PC-3 (cell line): ENCODE results near the gene PCDHA12. TPM values are rescaled to one million over a fixed set of nuclear protein-coding genes. Genes with fewer than 3 reads are reported as not detected.

Experiments
- ATAC-seq: fragments of 200-7000 bp; cut with Tn5 transposase; 2 replicates; pipeline ENCODE4 v1.9.1; 2020; ENCODE audit warnings: mild to moderate bottlenecking, moderate library complexity
- BruUV-seq: library from RNA; stranded (reverse); fragments of 400-500 nt; replicated peaks from 2 replicates; lab custom pipeline; 2021; lab: Mats Ljungman, UMichigan
- CTCF ChIA-PET: fragments of 300-600 bp; sonication (Branson Sonifier 250); formaldehyde crosslinking; loops from one replicate; lab custom pipeline; 2022; ENCODE audit warnings: antibody characterized with exemption; lab: Charles Lee
- POLR2A ChIA-PET: fragments of 300-600 bp; sonication (Branson Sonifier 250); formaldehyde crosslinking; loops from one replicate; lab custom pipeline; 2022; ENCODE audit warnings: antibody characterized with exemption; ENCODE audit not compliant: unreplicated experiment; lab: Charles Lee
- DNase-seq: peaks from one replicate; pipeline ENCODE4 v3.0.0-alpha.2; 2015
- H2AFZ ChIP-seq: fragments of 300-600 bp; sonication (generic); 2 replicates; pipeline ENCODE4 v1.6.0; 2016; ENCODE audit warnings: antibody characterized with exemption, low read length
- H3F3A ChIP-seq: fragments of 300-600 bp; sonication (generic); one replicate; pipeline ENCODE4 v1.6.0; 2017; ENCODE audit warnings: antibody characterized with exemption, low read length, control low read depth, mild to moderate bottlenecking; ENCODE audit not compliant: unreplicated experiment
- H3K27ac ChIP-seq: fragments of 300-600 bp; sonication (generic); 2 replicates; pipeline ENCODE4 v1.5.1; 2016; ENCODE audit warnings: mild to moderate bottlenecking, low read length
- H3K27me3 ChIP-seq: fragments of 300-600 bp; sonication (generic); 2 replicates; pipeline ENCODE4 v1.6.1; 2016; ENCODE audit warnings: low read length, mixed read lengths
- H3K36me3 ChIP-seq: fragments of 300-600 bp; sonication (generic); 2 replicates; pipeline ENCODE4 v1.6.1; 2016; ENCODE audit warnings: low read depth, mixed run types, low read length, mixed read lengths
- H3K4me1 ChIP-seq: fragments of 300-600 bp; sonication (generic); 2 replicates; pipeline ENCODE4 v1.5.1; 2016; ENCODE audit warnings: low read length; ENCODE audit not compliant: insufficient read depth
- H3K4me2 ChIP-seq: fragments of 300-600 bp; sonication (generic); 2 replicates; pipeline ENCODE4 v1.6.0; 2016; ENCODE audit warnings: low read length
- H3K4me3 ChIP-seq: fragments of 300-600 bp; sonication (generic); 2 replicates; pipeline ENCODE4 v1.5.1; 2016; ENCODE audit warnings: mild to moderate bottlenecking, low read length, mixed read lengths
- H3K79me2 ChIP-seq: fragments of 300-600 bp; sonication (generic); 2 replicates; pipeline ENCODE4 v1.6.1; 2017; ENCODE audit warnings: low read length, mixed read lengths
- H3K9ac ChIP-seq: fragments of 300-600 bp; sonication (generic); 2 replicates; pipeline ENCODE4 v1.6.0; 2016; ENCODE audit warnings: mild to moderate bottlenecking, low read length
- H3K9me2 ChIP-seq: fragments of 300-600 bp; sonication (generic); replicated peaks from 2 replicates; pipeline ENCODE4 v1.6.1; 2016; ENCODE audit warnings: mixed run types, low read length, mixed read lengths
- H3K9me3 ChIP-seq: fragments of 300-600 bp; sonication (generic); 2 replicates; pipeline ENCODE4 v1.6.1; 2016; ENCODE audit warnings: low read length, mixed read lengths
- H4K20me1 ChIP-seq: fragments of 300-600 bp; sonication (generic); 2 replicates; pipeline ENCODE4 v1.6.1; 2016; ENCODE audit warnings: low read length, mixed read lengths
- EZH2 ChIP-seq: fragments of 300-600 bp; sonication (generic); IDR thresholded peaks from one replicate; pipeline ENCODE4 v1.6.1; 2017; ENCODE audit warnings: antibody characterized with exemption, mild to moderate bottlenecking, low read length; ENCODE audit not compliant: unreplicated experiment
- EZH2phosphoT487 ChIP-seq: fragments of 300-600 bp; sonication (generic); IDR thresholded peaks from 2 replicates; pipeline ENCODE4 v1.6.1; 2018; ENCODE audit warnings: mild to moderate bottlenecking, antibody characterized with exemption, low read length, borderline replicate concordance
- intact Hi-C: fragments of 100-400 bp; cut with micrococcal nuclease; formaldehyde crosslinking; loops from 2 replicates; pipeline ENCODE4 v1.9.0; 2023
- total RNA-seq: library from RNA; depleted of rRNA; stranded (reverse); fragments of >200 nt; gene quantifications from 2 replicates; pipeline ENCODE4 v1.2.3, GENCODE V29; 2014; rRNA removed
- TF ChIP-seq, protein P1 (sequence below): fragments of 300-600 bp; sonication (generic); conservative IDR thresholded peaks from 2 replicates; pipeline ENCODE4 v1.5.1; 2017; ENCODE audit warnings: antibody characterized with exemption, low read depth, mild to moderate bottlenecking, low read length

The PCDHA12 gene
- total RNA-seq, 1 experiment from 2014 or later: 8.2 TPM

GRCh38 chr5:140926443-140927227 lies 51.5 kb downstream of the PCDHA12 start:
- intact Hi-C loops: loop anchor here (1.0 to 5.0 kb wide), 5 partner anchors 41 to 114 kb away; partner anchors contain the start of genes PCDHA12, PCDHA13 and PCDHAC2
- peak; percentile 82 for DNase-seq
- H3K79me2 ChIP-seq: peaks cover 12% of the 10 kb centered on the region; the same call in 1 of the 2 replicates
- no peaks in the 10 kb centered on the region for H3K9me2 ChIP-seq
- peaks cover 8% of the 10 kb centered on the region for H3K4me1 ChIP-seq
- H3K36me3 ChIP-seq: no peaks in the 10 kb centered on the region
- H3K4me2 ChIP-seq: peak overlapping the region; percentile 91
- no peaks in the 10 kb centered on the region for H3F3A ChIP-seq
- no peaks in the 10 kb centered on the region for H4K20me1 ChIP-seq
- ChIA-PET CTCF (interaction anchor here (0.7 to 2.7 kb wide), 5 partner anchors 44 to 207 kb away, joined by 3 to 66 read pairs (median 4); no protein-coding TSS in a partner anchor), POLR2A (interaction anchor here (0.7 kb wide), 2 partner anchors 51 to 77 kb away, joined by 3 to 5 read pairs; no protein-coding TSS in a partner anchor)
- H3K27ac ChIP-seq: peak overlapping the region; percentile 45
- peak; percentile 92 for ATAC-seq
- H3K4me3 ChIP-seq: peak overlapping the region; percentile 91
- TSS peak; percentile 30 for BruUV-seq
- no peaks in the 10 kb centered on the region for H3K27me3 ChIP-seq
- H2AFZ ChIP-seq: peak overlapping the region; percentile 90
- TF ChIP-seq EZH2phosphoT487: no peak
- TF ChIP-seq, protein P1, sequence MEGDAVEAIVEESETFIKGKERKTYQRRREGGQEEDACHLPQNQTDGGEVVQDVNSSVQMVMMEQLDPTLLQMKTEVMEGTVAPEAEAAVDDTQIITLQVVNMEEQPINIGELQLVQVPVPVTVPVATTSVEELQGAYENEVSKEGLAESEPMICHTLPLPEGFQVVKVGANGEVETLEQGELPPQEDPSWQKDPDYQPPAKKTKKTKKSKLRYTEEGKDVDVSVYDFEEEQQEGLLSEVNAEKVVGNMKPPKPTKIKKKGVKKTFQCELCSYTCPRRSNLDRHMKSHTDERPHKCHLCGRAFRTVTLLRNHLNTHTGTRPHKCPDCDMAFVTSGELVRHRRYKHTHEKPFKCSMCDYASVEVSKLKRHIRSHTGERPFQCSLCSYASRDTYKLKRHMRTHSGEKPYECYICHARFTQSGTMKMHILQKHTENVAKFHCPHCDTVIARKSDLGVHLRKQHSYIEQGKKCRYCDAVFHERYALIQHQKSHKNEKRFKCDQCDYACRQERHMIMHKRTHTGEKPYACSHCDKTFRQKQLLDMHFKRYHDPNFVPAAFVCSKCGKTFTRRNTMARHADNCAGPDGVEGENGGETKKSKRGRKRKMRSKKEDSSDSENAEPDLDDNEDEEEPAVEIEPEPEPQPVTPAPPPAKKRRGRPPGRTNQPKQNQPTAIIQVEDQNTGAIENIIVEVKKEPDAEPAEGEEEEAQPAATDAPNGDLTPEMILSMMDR: peak; percentile 76
- TF ChIP-seq EZH2: no peak
- peak overlapping the region; percentile 63 for H3K9ac ChIP-seq
- H3K9me3 ChIP-seq: no peaks in the 10 kb centered on the region

DNA sequence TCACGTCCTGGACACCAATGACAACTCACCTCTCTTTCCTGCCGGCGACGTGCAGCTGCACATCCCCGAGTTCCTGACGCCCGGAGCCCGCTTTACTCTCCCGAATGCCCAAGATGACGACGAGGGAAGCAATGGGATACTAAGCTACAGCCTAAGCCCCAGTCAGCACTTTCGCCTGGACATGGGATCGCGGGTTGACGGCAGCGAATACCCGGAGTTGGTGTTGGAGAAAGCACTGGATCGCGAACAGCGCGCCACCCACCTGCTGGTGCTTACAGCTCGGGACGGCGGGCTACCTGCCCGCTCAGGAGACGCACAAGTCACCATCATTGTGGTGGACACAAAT lies 52.1 kb downstream of the PCDHA12 start:
- H3K4me1 ChIP-seq: peaks cover 8% of the 10 kb centered on the region
- TF ChIP-seq, protein P1: no peak
- TF ChIP-seq EZH2 (no peak), EZH2phosphoT487 (no peak)
- H3K79me2 ChIP-seq: peaks cover 12% of the 10 kb centered on the region; the same call in 1 of the 2 replicates
- peak overlapping the region; percentile 91 for H3K4me3 ChIP-seq
- H3K4me2 ChIP-seq: peak overlapping the region; percentile 91
- ATAC-seq (no peak), DNase-seq (no peak)
- BruUV-seq: no TSS peak
- H3F3A ChIP-seq: no peaks in the 10 kb centered on the region
- ChIA-PET POLR2A (interaction anchor here (0.7 kb wide), 1 partner anchor 51 kb away, joined by 3 read pairs; no protein-coding TSS in a partner anchor), CTCF (interaction anchor here (0.9 to 2.7 kb wide), 2 partner anchors 77 to 113 kb away, joined by 7 to 66 read pairs; no protein-coding TSS in a partner anchor)
- intact Hi-C loops: loop anchor here (2.0 to 5.0 kb wide), 3 partner anchors 40 to 76 kb away; partner anchors contain the start of genes PCDHA12 and PCDHAC2
- 0 out of 2 replicates have a peak overlapping the region, but pooled peaks have one; percentile 45 for H3K27ac ChIP-seq
- peak overlapping the region; percentile 90 for H2AFZ ChIP-seq
- no peaks in the 10 kb centered on the region for H3K9me3 ChIP-seq
- no peaks in the 10 kb centered on the region for H4K20me1 ChIP-seq
- no peaks in the 10 kb centered on the region for H3K9me2 ChIP-seq
- H3K36me3 ChIP-seq: no peaks in the 10 kb centered on the region
- H3K27me3 ChIP-seq: no peaks in the 10 kb centered on the region
- H3K9ac ChIP-seq: peak overlapping the region; percentile 63

Other genes starting within 250 kb of the PCDHA12 start
- not detected in 2 replicates for gene CD14, start 242.1 kb upstream of the PCDHA12 start, total RNA-seq
- 12.7 and 16.5 TPM in 2 replicates for gene TMCO6, start 235.9 kb upstream of the PCDHA12 start, total RNA-seq
- gene NDUFA2, start 227.7 kb upstream of the PCDHA12 start, total RNA-seq: 84.5 and 108 TPM in 2 replicates
- 87.5 and 117 TPM in 2 replicates for gene IK, start 227.5 kb upstream of the PCDHA12 start, total RNA-seq
- 21.2 and 27.2 TPM in 2 replicates for gene WDR55, start 210.4 kb upstream of the PCDHA12 start, total RNA-seq
- gene DND1, start 201.7 kb upstream of the PCDHA12 start, total RNA-seq: 0.75 and 1.1 TPM in 2 replicates
- gene HARS1, start 183.9 kb upstream of the PCDHA12 start, total RNA-seq: 76.1 and 87.1 TPM in 2 replicates
- 23.3 and 29.7 TPM in 2 replicates for gene HARS2, start 183.9 kb upstream of the PCDHA12 start, total RNA-seq
- 28.2 and 36.8 TPM in 2 replicates for gene ZMAT2, start 174.9 kb upstream of the PCDHA12 start, total RNA-seq
- gene PCDHA1, start 89.2 kb upstream of the PCDHA12 start, total RNA-seq: not detected in 2 replicates
- gene PCDHA2, start 80.5 kb upstream of the PCDHA12 start, total RNA-seq: not detected in 2 replicates
- not detected in 2 replicates for gene PCDHA3, start 74.3 kb upstream of the PCDHA12 start, total RNA-seq
- 1.5 and 1.6 TPM in 2 replicates for gene PCDHA4, start 68.2 kb upstream of the PCDHA12 start, total RNA-seq
- gene PCDHA5, start 53.7 kb upstream of the PCDHA12 start, total RNA-seq: 1.3 and 1.5 TPM in 2 replicates
- gene PCDHA6, start 47.3 kb upstream of the PCDHA12 start, total RNA-seq: 0.22 and 0.35 TPM in 2 replicates
- gene PCDHA7, start 41.0 kb upstream of the PCDHA12 start, total RNA-seq: 0.26 and 0.52 TPM in 2 replicates
- gene PCDHA8, start 34.1 kb upstream of the PCDHA12 start, total RNA-seq: 0.11 TPM in 1 of 2 replicates, not detected in the other
- 0.22 and 0.35 TPM in 2 replicates for gene PCDHA9, start 26.9 kb upstream of the PCDHA12 start, total RNA-seq
- 0.04 and 0.23 TPM in 2 replicates for gene PCDHA10, start 19.4 kb upstream of the PCDHA12 start, total RNA-seq
- 0.33 TPM in 1 of 2 replicates, not detected in the other for gene PCDHA11, start 6.4 kb upstream of the PCDHA12 start, total RNA-seq
- 3.2 and 6.2 TPM in 2 replicates for gene PCDHA13, start 6.8 kb downstream of the PCDHA12 start, total RNA-seq
- 4.8 and 6.2 TPM in 2 replicates for gene PCDHAC1, start 51.0 kb downstream of the PCDHA12 start, total RNA-seq
- 4.2 and 8.2 TPM in 2 replicates for gene PCDHAC2, start 91.2 kb downstream of the PCDHA12 start, total RNA-seq
- 0.06 and 0.07 TPM in 2 replicates for gene PCDHB1, start 176.1 kb downstream of the PCDHA12 start, total RNA-seq
- 13.8 and 15.0 TPM in 2 replicates for gene PCDHB2, start 219.3 kb downstream of the PCDHA12 start, total RNA-seq
- gene PCDHB3, start 225.2 kb downstream of the PCDHA12 start, total RNA-seq: 0.36 and 0.58 TPM in 2 replicates
- 0.07 and 0.52 TPM in 2 replicates for gene PCDHB4, start 246.5 kb downstream of the PCDHA12 start, total RNA-seq